GM18526 (cell line): Measurements from ENCODE around the gene HS3ST6.

Source experiments
- POLR2A ChIP-seq: IDR thresholded peaks from 3 replicates; pipeline ENCODE4 v1.6.1; 2011; ENCODE audit not compliant: insufficient read length; ENCODE audit errors: extremely low read depth

HS3ST6 gene

GRCh38 chr16:1918351-1919326 is at the start of gene HS3ST6:
Gene HS3ST6, minus strand, starts transcription at chr16:1918415. Its CDS starts 92 bp downstream, at chr16:1918323.
- TF ChIP-seq POLR2A = no peak

- no peak for TF ChIP-seq POLR2A
Measured at GRCh38 chr16:1966460-1966859, 48.2 kb upstream of the HS3ST6 start, which contains the start of gene RNF151. Gene RNF151, plus strand, starts transcription at chr16:1966856. Its CDS starts 26 bp downstream, at chr16:1966882.

DNA sequence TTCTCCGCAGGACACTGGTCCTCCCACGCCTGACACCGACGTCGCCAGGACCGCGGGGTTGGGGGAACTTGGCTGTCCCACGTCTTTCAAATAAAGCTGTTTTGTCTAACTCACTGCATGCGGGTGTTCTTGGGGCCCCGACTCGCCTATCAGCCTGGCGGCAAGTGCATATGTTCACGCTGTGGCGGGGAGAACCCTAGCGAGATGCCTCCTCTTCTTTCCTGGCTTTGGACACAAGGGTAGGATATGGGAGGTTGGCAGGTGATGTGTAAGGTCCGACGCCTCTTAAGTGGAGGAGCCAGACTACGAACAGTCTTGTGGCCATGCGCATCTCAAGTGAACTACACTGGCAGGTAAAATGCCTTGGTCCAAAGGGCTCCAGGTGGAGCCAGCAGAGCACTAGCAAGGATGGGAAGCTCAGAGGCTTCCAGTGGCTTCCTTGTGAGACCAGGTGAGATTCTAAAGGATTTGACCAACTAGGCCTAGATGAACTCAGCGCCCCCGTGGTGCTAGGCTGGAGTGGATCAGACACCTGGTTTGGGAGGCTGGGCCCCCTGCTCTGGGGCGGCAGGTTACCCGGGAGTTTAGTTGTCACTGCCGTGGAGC is 47.3 kb upstream of the HS3ST6 start:
- TF ChIP-seq POLR2A = no peak

- TF ChIP-seq POLR2A = peak; percentile 100
Measured at GRCh38 chr16:1964506-1965395, 46.5 kb upstream of the HS3ST6 start, which contains the start of gene RPS2. Gene RPS2, minus strand, starts transcription at chr16:1964826. Its CDS starts 201 bp downstream, at chr16:1964625.

GRCh38 chr16:1963806-1964505 is 45.7 kb upstream of the HS3ST6 start:
- peak; percentile 25 for TF ChIP-seq POLR2A

GRCh38 chr16:1961651-1962067 is 43.4 kb upstream of the HS3ST6 start:
- no peak for TF ChIP-seq POLR2A

DNA sequence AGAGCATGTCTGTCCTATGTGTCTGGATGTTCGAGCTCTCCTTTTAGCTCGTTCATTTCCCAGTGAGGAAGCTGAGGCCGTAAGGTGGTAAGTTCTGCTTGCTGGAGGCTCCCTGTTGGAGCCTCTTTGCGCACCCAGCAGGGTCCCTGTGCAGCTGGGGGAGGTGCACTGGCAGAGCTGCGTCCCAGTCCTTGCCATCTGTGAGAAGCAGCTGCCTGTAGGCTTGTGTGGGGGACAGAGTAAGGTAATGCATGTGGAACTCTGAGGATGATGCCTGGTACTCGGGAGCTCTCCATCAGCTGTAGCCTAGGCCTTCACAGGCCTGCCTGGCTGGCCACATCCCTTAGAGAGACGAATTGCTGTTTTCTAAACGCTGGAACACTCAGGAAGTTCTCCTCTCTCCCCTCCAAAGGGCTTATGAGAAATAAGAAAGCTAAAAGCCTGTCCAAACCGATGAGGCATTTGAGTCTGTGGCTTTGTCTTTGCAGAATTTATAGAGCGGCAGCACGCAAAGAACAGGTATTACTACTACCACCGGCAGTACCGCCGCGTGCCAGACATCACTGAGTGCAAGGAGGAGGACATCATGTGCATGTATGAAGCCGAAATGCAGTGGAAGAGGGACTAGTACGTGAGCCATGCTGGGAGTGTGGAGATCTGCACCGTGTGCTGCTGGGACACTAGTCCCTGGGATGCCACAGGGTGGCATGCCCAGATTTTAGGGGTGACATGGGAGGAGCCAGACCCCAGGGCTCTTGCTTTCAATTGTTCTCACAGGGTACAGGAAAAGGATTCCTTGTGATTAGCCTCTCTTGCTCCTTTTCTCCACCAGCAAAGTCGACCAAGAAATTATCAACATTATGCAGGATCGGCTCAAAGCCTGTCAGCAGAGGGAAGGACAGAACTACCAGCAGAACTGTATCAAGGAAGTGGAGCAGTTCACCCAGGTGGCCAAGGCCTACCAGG is 42.7 kb upstream of the HS3ST6 start:
- peak; percentile 61 for TF ChIP-seq POLR2A

- TF ChIP-seq POLR2A = peak; percentile 81
Measured at GRCh38 chr16:1959269-1960039, 41.2 kb upstream of the HS3ST6 start, which contains the start of gene NDUFB10. Gene NDUFB10, plus strand, starts transcription at chr16:1959538. Its CDS starts 87 bp downstream, at chr16:1959625.

DNA sequence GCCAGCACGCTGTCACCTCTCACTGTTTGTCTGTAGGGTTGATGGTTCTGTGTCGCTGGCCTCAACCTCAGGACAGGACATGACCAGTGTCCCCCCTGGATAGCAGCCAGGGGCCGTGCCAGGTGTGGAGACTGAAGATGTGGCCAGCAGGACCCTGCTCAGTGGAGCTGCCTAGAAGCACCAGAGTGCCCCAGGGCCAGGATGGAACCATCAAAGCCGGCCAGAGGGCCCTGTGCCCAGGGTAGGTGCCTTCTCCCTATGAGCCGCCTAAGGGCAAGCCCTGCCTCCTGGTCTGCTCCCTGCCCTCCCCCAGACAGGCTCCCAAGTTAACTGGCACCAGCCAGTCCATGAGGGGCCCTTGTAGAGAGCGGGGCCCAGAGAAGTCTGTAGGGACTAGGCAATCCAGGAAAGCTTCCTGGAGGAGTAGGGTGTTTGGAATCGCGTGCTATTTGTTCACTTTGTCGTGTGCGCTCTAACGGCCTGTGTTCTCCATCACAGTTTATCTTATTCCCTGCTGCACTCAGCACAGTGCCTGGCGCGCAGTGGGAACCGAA is 40.6 kb upstream of the HS3ST6 start:
- TF ChIP-seq POLR2A = no peak

- no peak for TF ChIP-seq POLR2A
Measured at GRCh38 chr16:1953734-1954133, 35.5 kb upstream of the HS3ST6 start.

DNA sequence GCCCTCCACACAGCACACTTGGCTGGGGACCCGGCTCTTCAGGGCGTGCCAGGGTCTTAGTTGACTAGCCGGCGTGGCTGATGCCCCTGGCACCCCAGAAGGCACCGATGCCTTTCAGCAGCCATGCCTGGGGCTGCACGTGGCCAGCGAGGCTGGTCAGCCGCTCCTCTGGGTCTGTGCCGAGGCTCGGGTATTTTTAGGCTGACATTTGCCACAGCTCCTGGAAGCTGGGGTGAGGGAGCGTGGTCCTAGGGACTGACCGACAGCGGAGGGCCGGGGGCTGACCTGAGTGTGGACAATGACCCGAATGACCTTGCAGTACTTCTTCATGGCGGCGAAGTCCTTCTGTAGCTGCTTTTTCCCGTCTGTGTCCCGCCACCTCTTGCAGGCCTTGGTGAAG is 32.3 kb upstream of the HS3ST6 start:
- no peak for TF ChIP-seq POLR2A

DNA sequence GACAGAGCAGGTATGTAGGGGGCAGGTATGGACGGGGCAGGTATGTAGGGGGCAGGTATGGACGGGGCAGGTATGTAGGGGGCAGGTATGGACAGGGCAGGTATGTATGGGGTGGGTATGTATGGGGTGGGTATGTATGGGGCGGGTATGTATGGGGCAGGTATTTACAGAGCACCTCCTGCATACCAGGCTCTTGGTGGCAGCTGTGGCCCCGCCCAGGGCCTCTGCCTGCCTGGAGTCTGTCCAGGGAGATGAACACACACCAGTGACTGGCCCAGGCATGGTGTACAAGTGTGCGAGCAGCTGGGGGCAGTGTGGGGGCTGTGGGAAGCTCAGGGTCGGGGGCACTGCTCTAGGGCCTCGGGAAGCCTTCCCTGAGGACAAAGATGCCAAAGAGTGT is 31.8 kb upstream of the HS3ST6 start:
- no peak for TF ChIP-seq POLR2A
